ENCODE results near the gene ADGRG6.
A peak's percentile ranks its signal among the peaks of the same experiment; 100 is the strongest.

ADGRG6 gene

GRCh38 chr6:142482974-142483373 is 181.2 kb downstream of the ADGRG6 start:
- TF ChIP-seq CTCF (IDR thresholded peaks at IDR 0.05; ENCODE audit: insufficient read depth, low read depth, low read length, missing control alignments), result no peak
- peak; percentile 55 for DNase-seq (ENCODE audit: low read depth)
- no peak overlapping the region for H3K4me3 ChIP-seq (ENCODE audit: low read length)

GRCh38 chr6:142485256-142485655 is 183.4 kb downstream of the ADGRG6 start:
- peak; percentile 38 for DNase-seq (ENCODE audit: low read depth)
- no peak for TF ChIP-seq CTCF (IDR thresholded peaks at IDR 0.05; ENCODE audit: insufficient read depth, low read depth, low read length, missing control alignments)
- no peak overlapping the region for H3K4me3 ChIP-seq (ENCODE audit: low read length)

- DNase-seq (ENCODE audit: low read depth), result peak; percentile 21
- TF ChIP-seq CTCF (IDR thresholded peaks at IDR 0.05; ENCODE audit: insufficient read depth, low read depth, low read length, missing control alignments), result no peak
These were observed 188.2 kb downstream of the ADGRG6 start for GRCh38 chr6:142489722-142490610.

More at GRCh38 chr6:142489722-142490610, 188.2 kb downstream of the ADGRG6 start:
- no peak overlapping the region for H3K4me3 ChIP-seq (ENCODE audit: low read length)
